ENCODE data around the gene TLCD2. TPM values are rescaled to one million over a fixed set of nuclear protein-coding genes. Genes with fewer than 3 reads are reported as not detected.

TLCD2 gene
- total RNA-seq, 1 donor from 2014 or later: 0.13 TPM

DNA sequence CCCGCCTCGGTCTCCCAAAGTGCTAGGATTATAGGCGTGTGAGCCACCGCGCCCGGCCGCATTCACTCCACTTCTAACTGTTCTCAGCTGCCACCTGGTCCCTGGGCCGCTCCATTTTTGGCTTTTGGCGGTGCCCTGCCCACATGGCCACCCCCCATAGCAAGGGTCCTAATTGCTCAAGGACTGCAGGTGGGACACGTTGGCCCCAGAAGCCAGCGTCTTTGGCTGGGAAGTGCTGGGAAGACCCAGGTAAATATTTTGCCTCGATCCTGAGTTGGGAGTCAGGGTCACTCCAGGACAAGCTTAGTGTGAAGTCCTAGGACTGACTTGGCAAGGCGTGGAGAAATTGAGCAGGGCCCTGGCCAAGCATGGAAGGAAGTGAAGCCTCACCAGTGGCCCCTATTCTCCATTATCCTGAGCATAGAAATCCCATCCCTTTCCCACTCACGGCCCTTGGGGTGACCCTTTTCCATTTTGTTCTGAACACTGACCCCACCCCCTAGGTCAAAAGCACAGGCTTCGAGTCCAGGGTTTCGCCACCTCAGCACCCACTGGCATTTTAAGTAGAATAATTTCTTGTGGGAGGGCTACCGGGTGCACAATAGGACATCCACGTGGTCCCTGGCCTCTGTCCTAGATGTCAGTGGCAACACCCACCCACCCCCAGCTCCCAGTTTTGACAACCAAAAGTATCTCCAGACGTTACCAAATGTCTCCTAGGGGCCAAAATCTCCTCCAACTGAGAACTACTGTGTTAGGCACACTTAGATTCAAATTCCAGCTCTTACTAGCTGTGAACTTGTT, 8.4 kb upstream of the TLCD2 start:
- peak overlapping the region; percentile 97 for H3K4me3 Mint-ChIP-seq

DNA sequence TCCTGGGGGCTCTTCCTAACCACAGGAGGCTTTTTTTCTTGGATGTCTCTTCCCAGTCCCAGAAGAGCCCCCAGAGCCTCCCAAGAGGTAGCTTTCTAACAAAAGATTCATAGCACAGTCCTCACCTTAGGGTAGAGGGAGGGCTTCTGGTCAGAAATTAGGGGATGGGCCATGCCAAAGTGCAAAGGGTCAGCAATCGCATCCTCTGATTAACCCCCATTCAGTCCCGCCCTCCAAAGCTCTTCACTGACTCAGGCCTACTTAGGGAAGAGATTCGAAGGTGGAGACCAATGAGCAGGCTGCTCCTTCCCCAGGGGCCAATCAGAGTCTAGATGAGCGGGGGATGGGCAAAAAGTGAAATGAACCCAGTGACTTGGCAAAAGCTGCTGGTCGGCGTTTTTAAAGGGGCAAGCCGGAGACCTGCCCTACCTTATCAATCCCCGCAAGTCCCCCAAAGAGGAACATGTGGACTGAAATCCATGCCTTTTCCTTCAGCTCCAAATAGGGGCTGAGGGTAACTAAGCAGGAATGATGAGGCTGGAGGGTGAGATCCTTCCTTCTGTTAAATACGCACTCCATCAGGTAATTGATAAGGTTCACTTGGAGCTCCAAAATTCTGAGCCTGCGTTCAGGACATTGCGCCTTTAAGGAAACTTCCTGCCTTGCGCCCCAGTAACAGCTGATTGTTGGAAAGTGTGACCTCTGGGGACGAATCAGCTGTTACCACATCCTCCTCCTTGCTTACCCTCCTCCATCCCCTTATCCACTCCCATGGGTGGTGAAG, 6.9 kb upstream of the TLCD2 start:
- H3K36me3 Mint-ChIP-seq (ENCODE audit: low read depth): peaks cover 14% of the 10 kb centered on the region
- H3K4me3 Mint-ChIP-seq: peak overlapping the region; percentile 97
- intact Hi-C loops (cut with micrococcal nuclease): loop anchor here (1.0 to 5.0 kb wide), 13 partner anchors 7 to 684 kb away; partner anchors contain the start of genes CRK, DPH1, MNT and PITPNA
- no peaks in the 10 kb centered on the region for H3K9me3 Mint-ChIP-seq
- H3K4me1 Mint-ChIP-seq (ENCODE audit: low read depth): peaks cover 26% of the 10 kb centered on the region
- peaks cover 3% of the 10 kb centered on the region for H3K27me3 Mint-ChIP-seq (ENCODE audit: insufficient read depth)
- DNase-seq (ENCODE audit: low spot score): peak; percentile 90
- H3K27ac Mint-ChIP-seq: peak overlapping the region; percentile 98

More for the DNA sequence above, 8.4 kb upstream of the TLCD2 start:
- peaks cover 34% of the 10 kb centered on the region for H3K4me1 Mint-ChIP-seq (ENCODE audit: low read depth)
- no peaks in the 10 kb centered on the region for H3K9me3 Mint-ChIP-seq
- no peaks in the 10 kb centered on the region for H3K27me3 Mint-ChIP-seq (ENCODE audit: insufficient read depth)
- H3K36me3 Mint-ChIP-seq (ENCODE audit: low read depth): peaks cover 3% of the 10 kb centered on the region
- intact Hi-C loops (cut with micrococcal nuclease): loop anchor here (5.0 kb wide), 2 partner anchors 51 to 261 kb away; partner anchors contain the start of gene CRK
- peak overlapping the region; percentile 98 for H3K27ac Mint-ChIP-seq
- DNase-seq (ENCODE audit: low spot score): no peak

GRCh38 chr17:1716076-1716911, 6.1 kb upstream of the TLCD2 start:
- Mint-ChIP-seq H3K36me3 (ENCODE audit: low read depth) (peaks cover 19% of the 10 kb centered on the region), H3K27me3 (ENCODE audit: insufficient read depth) (peaks cover 4% of the 10 kb centered on the region), H3K27ac (peak overlapping the region; percentile 98), H3K9me3 (no peaks in the 10 kb centered on the region), H3K4me3 (peak overlapping the region; percentile 97), H3K4me1 (ENCODE audit: low read depth) (peaks cover 26% of the 10 kb centered on the region)
- intact Hi-C loops (cut with micrococcal nuclease): loop anchor here (1.0 to 5.0 kb wide), 8 partner anchors 8 to 685 kb away; partner anchors contain the start of genes CRK, MNT, PITPNA and PRPF8
- peak; percentile 100 for DNase-seq (ENCODE audit: low spot score)

- Mint-ChIP-seq H3K4me1 (ENCODE audit: low read depth) (peaks cover 22% of the 10 kb centered on the region), H3K27me3 (ENCODE audit: insufficient read depth) (peaks cover 6% of the 10 kb centered on the region), H3K27ac (peak overlapping the region; percentile 73), H3K4me3 (peak overlapping the region; percentile 97), H3K36me3 (ENCODE audit: low read depth) (peaks cover 19% of the 10 kb centered on the region), H3K9me3 (no peaks in the 10 kb centered on the region)
- no peak for DNase-seq (ENCODE audit: low spot score)
- intact Hi-C loops (cut with micrococcal nuclease): loop anchor here (1.0 to 5.0 kb wide), 8 partner anchors 9 to 685 kb away; partner anchors contain the start of genes CRK, MNT, PITPNA and PRPF8
Observed at GRCh38 chr17:1715803-1716075, 5.6 kb upstream of the TLCD2 start.

GRCh38 chr17:1714980-1715802, 5.0 kb upstream of the TLCD2 start:
- Mint-ChIP-seq H3K4me1 (ENCODE audit: low read depth) (peaks cover 20% of the 10 kb centered on the region), H3K27me3 (ENCODE audit: insufficient read depth) (peaks cover 6% of the 10 kb centered on the region), H3K27ac (no peak overlapping the region), H3K9me3 (no peaks in the 10 kb centered on the region), H3K36me3 (ENCODE audit: low read depth) (peaks cover 19% of the 10 kb centered on the region), H3K4me3 (peak overlapping the region; percentile 83)
- peak; percentile 34 for DNase-seq (ENCODE audit: low spot score)
- intact Hi-C loops (cut with micrococcal nuclease): loop anchor here (5.0 kb wide), 2 partner anchors 48 to 258 kb away; partner anchors contain the start of gene CRK

GRCh38 chr17:1714427-1714979, 4.3 kb upstream of the TLCD2 start:
- H3K9me3 Mint-ChIP-seq: no peaks in the 10 kb centered on the region
- DNase-seq (ENCODE audit: low spot score): no peak
- intact Hi-C loops (cut with micrococcal nuclease): no loop called here
- peak overlapping the region; percentile 83 for H3K4me3 Mint-ChIP-seq
- peaks cover 20% of the 10 kb centered on the region for H3K4me1 Mint-ChIP-seq (ENCODE audit: low read depth)
- peaks cover 19% of the 10 kb centered on the region for H3K36me3 Mint-ChIP-seq (ENCODE audit: low read depth)
- H3K27me3 Mint-ChIP-seq (ENCODE audit: insufficient read depth): peaks cover 6% of the 10 kb centered on the region
- no peak overlapping the region for H3K27ac Mint-ChIP-seq

GRCh38 chr17:1713878-1714426, 3.8 kb upstream of the TLCD2 start:
- peaks cover 19% of the 10 kb centered on the region for H3K36me3 Mint-ChIP-seq (ENCODE audit: low read depth)
- H3K4me3 Mint-ChIP-seq: peak overlapping the region; percentile 78
- H3K9me3 Mint-ChIP-seq: no peaks in the 10 kb centered on the region
- DNase-seq (ENCODE audit: low spot score): no peak
- no peak overlapping the region for H3K27ac Mint-ChIP-seq
- intact Hi-C loops (cut with micrococcal nuclease): no loop called here
- peaks cover 7% of the 10 kb centered on the region for H3K27me3 Mint-ChIP-seq (ENCODE audit: insufficient read depth)
- H3K4me1 Mint-ChIP-seq (ENCODE audit: low read depth): peaks cover 20% of the 10 kb centered on the region

DNA sequence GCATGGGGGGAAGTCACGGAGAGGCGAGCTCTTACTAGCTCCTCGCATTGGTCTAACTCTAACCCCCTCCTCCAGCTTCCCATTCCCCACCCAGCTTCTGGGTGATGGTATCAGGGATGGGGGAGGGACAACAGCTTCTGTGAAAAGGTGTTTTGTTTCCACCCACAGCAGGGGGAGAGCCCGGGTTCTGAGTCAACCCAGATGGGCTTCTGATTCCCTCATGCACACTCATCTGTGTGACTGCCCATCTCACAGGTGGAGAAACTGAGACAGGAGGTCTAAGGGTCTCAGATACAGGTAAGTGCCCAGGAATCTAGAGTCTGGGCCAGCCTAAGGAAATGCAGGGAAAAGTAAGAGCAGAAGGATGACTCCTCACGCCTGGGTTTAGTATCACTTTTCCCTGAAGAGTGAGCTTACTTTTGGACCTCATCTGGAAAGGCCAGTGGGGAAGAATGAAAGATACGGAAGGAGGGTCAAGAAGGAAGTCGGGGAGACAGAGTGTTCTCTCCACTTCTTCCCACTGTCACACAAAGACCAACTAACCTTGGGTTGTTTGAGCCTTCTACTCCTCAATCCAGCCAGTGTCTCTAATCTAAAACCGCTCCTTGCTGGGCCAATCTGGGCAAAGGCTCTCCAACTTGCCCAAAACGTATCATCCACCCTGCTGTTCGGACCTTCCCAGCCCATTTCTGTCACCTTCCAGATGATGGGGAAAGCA, 3.1 kb upstream of the TLCD2 start:
- H3K4me3 Mint-ChIP-seq: peak overlapping the region; percentile 68
- no peaks in the 10 kb centered on the region for H3K9me3 Mint-ChIP-seq
- DNase-seq (ENCODE audit: low spot score): no peak
- H3K36me3 Mint-ChIP-seq (ENCODE audit: low read depth): peaks cover 19% of the 10 kb centered on the region
- intact Hi-C loops (cut with micrococcal nuclease): no loop called here
- no peak overlapping the region for H3K27ac Mint-ChIP-seq
- H3K4me1 Mint-ChIP-seq (ENCODE audit: low read depth): peaks cover 18% of the 10 kb centered on the region
- H3K27me3 Mint-ChIP-seq (ENCODE audit: insufficient read depth): peaks cover 9% of the 10 kb centered on the region

DNA sequence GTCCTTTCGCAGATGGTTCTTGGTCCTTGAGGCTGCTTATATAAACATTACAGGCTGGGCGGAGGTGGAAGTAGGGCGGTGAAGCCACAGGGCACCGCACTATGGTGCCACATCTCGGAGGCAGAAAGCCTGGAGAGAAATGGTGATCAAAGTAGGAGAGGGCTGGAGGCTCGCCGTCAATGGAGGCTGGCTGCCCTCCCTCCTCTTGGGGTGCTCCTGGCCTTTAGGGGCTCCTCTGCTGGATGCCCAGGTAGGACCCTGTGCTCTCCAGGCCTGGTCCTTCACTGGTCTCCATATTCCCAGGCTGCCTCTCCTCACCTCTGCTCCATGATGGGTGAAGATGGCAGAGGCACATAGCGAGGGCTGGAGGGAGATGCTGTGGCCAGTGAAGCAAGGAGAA, 2.1 kb upstream of the TLCD2 start:
- H3K4me3 Mint-ChIP-seq: peak overlapping the region; percentile 39
- intact Hi-C loops (cut with micrococcal nuclease): no loop called here
- peaks cover 19% of the 10 kb centered on the region for H3K36me3 Mint-ChIP-seq (ENCODE audit: low read depth)
- no peak overlapping the region for H3K27ac Mint-ChIP-seq
- no peaks in the 10 kb centered on the region for H3K9me3 Mint-ChIP-seq
- peaks cover 15% of the 10 kb centered on the region for H3K4me1 Mint-ChIP-seq (ENCODE audit: low read depth)
- no peak for DNase-seq (ENCODE audit: low spot score)
- peaks cover 9% of the 10 kb centered on the region for H3K27me3 Mint-ChIP-seq (ENCODE audit: insufficient read depth)

GRCh38 chr17:1711804-1712203, 1.6 kb upstream of the TLCD2 start:
- H3K4me1 Mint-ChIP-seq (ENCODE audit: low read depth): peaks cover 14% of the 10 kb centered on the region
- intact Hi-C loops (cut with micrococcal nuclease): no loop called here
- no peak overlapping the region for H3K27ac Mint-ChIP-seq

More at GRCh38 chr17:1711804-1712203, 1.6 kb upstream of the TLCD2 start:
- Mint-ChIP-seq H3K4me3 (no peak overlapping the region), H3K27me3 (ENCODE audit: insufficient read depth) (peaks cover 9% of the 10 kb centered on the region), H3K36me3 (ENCODE audit: low read depth) (peaks cover 19% of the 10 kb centered on the region), H3K9me3 (no peaks in the 10 kb centered on the region)
- DNase-seq (ENCODE audit: low spot score): no peak
